GM10266 (cell line): ENCODE results near the gene ALDH1A1.

Source experiments
- DNase-seq: peaks from one replicate; pipeline ENCODE4 v3.0.0; 2012; ENCODE audit errors: extremely low spot score
- TF ChIP-seq, protein P1 (sequence below): IDR thresholded peaks from 2 replicates; pipeline ENCODE4 v1.5.1; 2012; ENCODE audit warnings: mild to moderate bottlenecking, low read depth; ENCODE audit not compliant: control insufficient read depth, insufficient read depth; ENCODE audit errors: missing control alignments

Gene ALDH1A1

DNA sequence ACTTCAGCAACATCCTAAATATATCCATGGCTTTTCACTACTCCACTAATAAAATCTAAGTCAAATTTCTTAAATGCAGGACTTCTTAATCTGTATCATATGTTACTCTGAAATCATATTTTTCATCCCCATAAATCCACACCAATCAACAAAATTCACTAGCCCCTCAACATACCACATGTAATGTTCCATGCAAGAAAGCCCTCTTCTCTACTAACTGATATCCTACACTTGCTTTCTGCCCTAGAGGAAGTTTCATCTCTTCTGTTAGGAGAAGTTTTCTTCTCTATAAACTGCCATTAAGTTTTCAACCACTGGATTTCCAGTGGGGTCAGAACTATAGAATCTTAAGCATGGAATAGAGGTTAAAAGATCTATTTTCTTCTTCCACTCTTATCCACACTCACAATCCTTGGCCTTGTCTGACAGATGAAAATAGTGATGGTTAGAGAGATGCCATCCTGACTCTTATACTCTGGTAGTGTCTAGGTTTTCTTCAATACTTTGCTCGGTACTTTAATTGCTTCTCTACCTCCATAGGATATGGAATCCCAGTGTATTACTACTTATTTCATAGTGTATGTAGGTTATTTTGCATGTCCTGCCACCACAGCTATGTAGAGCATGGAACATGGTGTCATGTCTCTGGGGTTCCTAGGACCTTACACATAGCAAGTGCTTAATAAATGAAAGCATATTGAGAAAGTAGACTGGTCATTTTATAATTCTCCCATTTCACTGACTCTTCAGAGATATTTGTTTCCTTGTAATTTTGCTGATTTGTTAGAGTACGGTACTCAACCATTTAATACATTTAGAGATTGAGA is 48.4 kb downstream of the ALDH1A1 start:
- TF ChIP-seq, protein P1, sequence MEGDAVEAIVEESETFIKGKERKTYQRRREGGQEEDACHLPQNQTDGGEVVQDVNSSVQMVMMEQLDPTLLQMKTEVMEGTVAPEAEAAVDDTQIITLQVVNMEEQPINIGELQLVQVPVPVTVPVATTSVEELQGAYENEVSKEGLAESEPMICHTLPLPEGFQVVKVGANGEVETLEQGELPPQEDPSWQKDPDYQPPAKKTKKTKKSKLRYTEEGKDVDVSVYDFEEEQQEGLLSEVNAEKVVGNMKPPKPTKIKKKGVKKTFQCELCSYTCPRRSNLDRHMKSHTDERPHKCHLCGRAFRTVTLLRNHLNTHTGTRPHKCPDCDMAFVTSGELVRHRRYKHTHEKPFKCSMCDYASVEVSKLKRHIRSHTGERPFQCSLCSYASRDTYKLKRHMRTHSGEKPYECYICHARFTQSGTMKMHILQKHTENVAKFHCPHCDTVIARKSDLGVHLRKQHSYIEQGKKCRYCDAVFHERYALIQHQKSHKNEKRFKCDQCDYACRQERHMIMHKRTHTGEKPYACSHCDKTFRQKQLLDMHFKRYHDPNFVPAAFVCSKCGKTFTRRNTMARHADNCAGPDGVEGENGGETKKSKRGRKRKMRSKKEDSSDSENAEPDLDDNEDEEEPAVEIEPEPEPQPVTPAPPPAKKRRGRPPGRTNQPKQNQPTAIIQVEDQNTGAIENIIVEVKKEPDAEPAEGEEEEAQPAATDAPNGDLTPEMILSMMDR: no peak
- DNase-seq: no peak

DNA sequence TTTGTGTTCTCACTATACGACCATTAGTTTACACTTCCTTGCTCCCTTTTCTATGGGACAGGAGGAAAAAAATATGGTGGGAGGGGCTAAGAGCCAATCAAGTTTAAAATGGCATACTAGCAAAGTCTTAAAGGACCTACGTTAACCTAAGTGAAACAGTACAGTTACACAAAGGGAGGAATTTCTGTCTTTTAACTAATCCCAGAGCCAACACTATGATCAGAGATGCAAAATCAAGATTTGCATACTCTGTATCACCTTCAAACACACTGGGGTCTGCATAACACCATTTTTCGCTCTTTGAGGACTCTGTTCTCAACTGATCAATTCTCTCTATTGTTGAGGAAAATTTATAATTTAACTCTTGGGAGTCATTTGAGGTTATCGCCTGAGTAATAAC is 49.8 kb downstream of the ALDH1A1 start:
- TF ChIP-seq, protein P1: no peak
- no peak for DNase-seq

DNA sequence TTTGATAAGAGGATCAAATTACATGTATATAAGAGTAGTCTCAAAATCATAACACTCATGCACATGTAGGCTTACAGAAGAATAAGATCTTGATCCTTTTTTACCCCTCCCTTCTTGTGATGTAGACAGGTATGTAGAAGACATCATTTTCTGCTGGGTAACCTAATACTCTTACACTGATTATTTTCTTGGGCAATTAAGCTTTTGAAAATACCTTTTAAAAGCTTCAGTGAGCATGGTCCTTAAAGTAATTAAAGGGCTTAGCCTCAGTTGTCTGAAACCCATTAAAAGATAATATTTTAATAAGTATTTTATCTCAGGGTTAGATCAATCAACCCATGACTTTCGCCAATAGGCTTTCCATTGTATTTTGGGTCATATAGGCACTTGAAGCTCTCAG is 50.6 kb downstream of the ALDH1A1 start:
- no peak for DNase-seq
- TF ChIP-seq, protein P1: no peak

DNA sequence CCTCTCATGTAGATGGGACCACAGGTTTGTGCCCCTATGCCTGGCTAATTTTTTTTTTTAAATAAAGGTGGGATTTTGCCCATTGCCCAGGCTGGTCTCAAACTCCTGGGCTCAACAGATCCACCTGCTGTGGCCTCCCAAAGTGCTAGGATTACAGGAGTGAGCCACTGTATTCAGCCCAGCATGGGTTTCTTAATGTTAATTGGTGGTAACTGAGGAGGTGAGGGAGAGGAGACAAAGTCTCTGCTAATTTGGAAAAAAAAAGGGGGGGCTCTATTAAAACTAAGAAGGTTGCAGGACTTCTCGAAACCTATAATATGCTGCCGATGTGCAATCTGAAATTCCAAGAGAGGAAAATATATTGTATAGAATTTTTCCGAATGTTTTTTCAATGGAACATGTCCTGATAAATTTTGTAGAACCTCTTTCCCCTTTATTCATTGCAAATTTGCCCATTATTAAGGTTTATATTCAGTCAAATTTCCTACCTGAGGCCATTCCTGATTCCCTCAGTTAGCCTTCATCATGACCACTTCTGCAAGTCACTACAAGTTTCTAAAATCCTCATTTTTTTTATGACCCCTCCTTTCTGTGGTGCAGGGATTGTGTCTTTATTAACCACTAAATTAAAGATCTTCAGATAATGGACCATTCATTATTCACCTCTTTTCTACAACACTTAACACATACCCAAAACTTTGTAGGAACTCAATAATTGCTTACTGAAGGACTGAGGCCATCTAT is 52.9 kb downstream of the ALDH1A1 start:
- TF ChIP-seq, protein P1: no peak

DNA sequence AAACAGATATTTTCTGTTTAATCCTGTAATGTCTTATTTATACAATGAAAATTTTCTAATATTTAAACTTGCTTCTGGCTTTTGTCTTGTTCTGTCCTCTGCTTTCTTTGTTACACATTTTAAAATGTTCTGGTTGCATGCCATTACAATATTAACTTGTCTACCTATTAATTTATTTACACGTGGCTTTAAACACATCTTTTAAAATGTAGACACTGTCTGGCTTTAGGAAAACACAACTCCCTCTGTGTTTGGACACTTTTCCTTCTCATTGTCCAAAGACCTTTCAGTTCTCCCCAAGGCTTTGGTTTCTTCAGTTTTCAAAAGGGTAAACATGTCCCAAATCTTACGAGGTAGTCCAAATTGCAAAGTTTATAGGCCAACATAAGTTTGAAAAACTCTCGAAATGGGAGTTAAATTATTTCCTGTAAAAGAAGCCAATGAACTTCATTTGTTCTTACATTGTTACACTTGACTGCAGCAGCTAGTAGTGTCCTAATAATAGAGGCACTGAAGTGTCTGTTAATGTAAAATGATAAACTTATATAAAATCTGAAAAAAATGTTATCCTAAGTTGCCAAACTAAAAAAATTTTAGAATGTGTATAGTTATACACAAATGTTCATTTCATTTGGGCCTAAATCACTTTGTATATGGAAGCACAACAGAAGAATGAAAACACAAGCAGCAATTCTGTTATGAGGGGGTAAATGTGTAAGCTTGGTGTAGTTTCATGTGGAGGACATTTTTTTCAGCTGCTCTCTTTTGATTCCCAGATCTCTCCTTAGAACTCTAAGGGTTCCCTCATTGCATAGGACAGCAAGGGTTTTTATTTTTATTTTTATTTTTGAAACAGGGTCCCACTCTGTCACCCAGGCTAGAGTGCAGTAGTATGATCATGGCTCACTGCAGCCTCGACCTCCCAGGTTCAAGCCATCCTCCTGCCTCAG is 53.8 kb downstream of the ALDH1A1 start:
- no peak for DNase-seq
- TF ChIP-seq, protein P1: no peak

More for the DNA sequence above, 52.9 kb downstream of the ALDH1A1 start:
- no peak for DNase-seq

DNA sequence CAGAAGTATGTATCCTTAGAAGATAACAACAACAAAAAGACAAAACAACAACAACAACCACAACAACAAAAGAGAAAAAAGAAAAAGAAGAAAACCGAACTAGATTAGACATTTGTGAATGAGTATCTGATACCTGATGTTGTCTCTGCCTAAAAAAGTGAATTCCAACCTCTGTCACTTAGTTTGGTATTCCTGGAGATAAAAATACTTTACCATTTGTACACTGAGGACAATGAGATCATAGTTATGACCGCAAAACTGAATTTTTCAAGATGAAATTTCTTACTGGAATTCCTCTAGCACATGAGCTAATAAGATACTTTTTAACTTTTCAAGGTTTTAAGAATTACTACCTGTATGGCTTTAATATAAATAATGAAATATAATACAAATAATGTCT is 54.5 kb downstream of the ALDH1A1 start:
- DNase-seq: no peak
- TF ChIP-seq, protein P1: no peak
